ENCODE data around the gene TXLNG. TPM values are rescaled to one million over a fixed set of nuclear protein-coding genes. Genes with fewer than 3 reads are reported as not detected.

TXLNG gene
- total and polyA plus RNA-seq, 2 of the 4 experiments (the other 2 are of a cell fraction): 7.0 to 9.7 TPM

DNA sequence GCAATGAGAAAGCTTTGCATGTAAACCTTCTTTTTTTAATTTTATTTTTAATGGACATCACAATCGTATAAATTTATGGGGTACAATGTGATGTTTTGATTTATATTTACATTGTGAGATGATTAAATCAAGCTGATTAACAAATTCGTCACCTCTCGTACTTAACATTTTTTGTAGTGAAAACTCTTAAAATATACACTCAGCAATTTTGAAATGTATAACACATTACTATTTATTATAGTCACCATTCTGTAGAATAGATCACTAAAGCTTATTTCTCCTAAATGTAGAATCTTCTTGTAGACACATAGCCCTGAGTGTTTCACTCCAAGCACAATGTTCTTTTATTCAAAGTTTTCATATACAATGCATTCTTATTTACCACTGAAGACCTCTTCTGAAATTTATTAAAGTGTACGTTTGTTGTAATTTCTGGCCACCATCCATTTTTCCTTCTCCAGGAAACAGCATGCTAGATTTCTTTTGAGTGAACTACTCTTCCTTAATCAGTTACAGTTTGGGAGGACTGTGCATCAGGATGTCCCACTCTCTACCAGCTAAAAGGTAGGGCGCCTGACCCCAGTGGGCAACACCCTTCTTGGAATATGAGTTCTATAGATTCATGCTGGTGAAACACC is 88.3 kb downstream of the TXLNG start:
- DNase-seq: no peak
- no peak overlapping the region for H3K14ac ChIP-seq (replicated peaks; ENCODE audit: low read depth, low read length)
- in situ Hi-C loops (cut with MboI; ENCODE audit: low sequenced_read_pairs) (no loop called here), intact Hi-C loops (cut with micrococcal nuclease) (no loop called here), dilution Hi-C loops (cut with HindIII; ENCODE audit: low sequenced_read_pairs, unreplicated experiment) (no loop called here)
- H4K5ac ChIP-seq (ENCODE audit: low read depth, low read length): no peak overlapping the region
- BruUV-seq (replicated peaks): no TSS peak
- no peak overlapping the region for H3K4me3 ChIP-seq (ENCODE audit: insufficient read depth, low read depth, low read length)
- H3K9me3 ChIP-seq (ENCODE audit: control insufficient read depth, insufficient read depth, low read length): no peaks in the 10 kb centered on the region
- CTCF ChIA-PET: interaction anchor here (2.9 kb wide), 1 partner anchor 9 kb away, joined by 10 read pairs; no protein-coding TSS in a partner anchor
- no peak overlapping the region for H2AFZ ChIP-seq (replicated peaks; ENCODE audit: low read length, poor library complexity)
- H3K9me1 ChIP-seq (ENCODE audit: insufficient read depth, low read length): no peaks in the 10 kb centered on the region
- H3K27me3 ChIP-seq (ENCODE audit: control insufficient read depth, insufficient read depth, low read length): peaks cover 19% of the 10 kb centered on the region
- no peak overlapping the region for H2AK5ac ChIP-seq (ENCODE audit: low read depth, low read length)
- H3K36me3 ChIP-seq (ENCODE audit: control insufficient read depth, insufficient read depth, low read length): no peaks in the 10 kb centered on the region
- H2BK15ac ChIP-seq (ENCODE audit: low read depth, low read length): no peak overlapping the region
- H2BK20ac ChIP-seq (ENCODE audit: low read depth, low read length): no peak overlapping the region
- H3K27ac ChIP-seq (ENCODE audit: insufficient read depth, low read length): no peak overlapping the region
- no peak overlapping the region for H3K23ac ChIP-seq (ENCODE audit: low read depth, low read length)
- H2BK5ac ChIP-seq (ENCODE audit: low read depth, low read length, poor library complexity, severe bottlenecking): no peak overlapping the region
- H3K4me1 ChIP-seq (ENCODE audit: control insufficient read depth, insufficient read depth, low read length): peaks cover 5% of the 10 kb centered on the region
- H3K4ac ChIP-seq (ENCODE audit: low read depth, low read length): no peak overlapping the region
- TF ChIP-seq MAFK (IDR thresholded peaks at IDR 0.05; ENCODE audit: low read depth, low read length) (peak; percentile 9; the same call in 1 of the 2 replicates), FOS (IDR thresholded peaks at IDR 0.05; ENCODE audit: low read depth, low read length) (no peak)
- TF ChIP-seq, protein P1, sequence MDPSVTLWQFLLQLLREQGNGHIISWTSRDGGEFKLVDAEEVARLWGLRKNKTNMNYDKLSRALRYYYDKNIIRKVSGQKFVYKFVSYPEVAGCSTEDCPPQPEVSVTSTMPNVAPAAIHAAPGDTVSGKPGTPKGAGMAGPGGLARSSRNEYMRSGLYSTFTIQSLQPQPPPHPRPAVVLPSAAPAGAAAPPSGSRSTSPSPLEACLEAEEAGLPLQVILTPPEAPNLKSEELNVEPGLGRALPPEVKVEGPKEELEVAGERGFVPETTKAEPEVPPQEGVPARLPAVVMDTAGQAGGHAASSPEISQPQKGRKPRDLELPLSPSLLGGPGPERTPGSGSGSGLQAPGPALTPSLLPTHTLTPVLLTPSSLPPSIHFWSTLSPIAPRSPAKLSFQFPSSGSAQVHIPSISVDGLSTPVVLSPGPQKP (IDR thresholded peaks at IDR 0.05; ENCODE audit: borderline replicate concordance, low read depth, low read length): no peak
- TF ChIP-seq, protein P2, sequence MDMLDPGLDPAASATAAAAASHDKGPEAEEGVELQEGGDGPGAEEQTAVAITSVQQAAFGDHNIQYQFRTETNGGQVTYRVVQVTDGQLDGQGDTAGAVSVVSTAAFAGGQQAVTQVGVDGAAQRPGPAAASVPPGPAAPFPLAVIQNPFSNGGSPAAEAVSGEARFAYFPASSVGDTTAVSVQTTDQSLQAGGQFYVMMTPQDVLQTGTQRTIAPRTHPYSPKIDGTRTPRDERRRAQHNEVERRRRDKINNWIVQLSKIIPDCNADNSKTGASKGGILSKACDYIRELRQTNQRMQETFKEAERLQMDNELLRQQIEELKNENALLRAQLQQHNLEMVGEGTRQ (IDR thresholded peaks at IDR 0.05; ENCODE audit: low read depth, low read length): no peak
- WGBS, 2 experiments (ENCODE audit: extremely low coverage in 2 of 2, insufficient read length in 1 of 2): no CpG with 5 or more reads among the region's 5 CpGs
- peaks cover 0 to 4% of the 10 kb centered on the region in 2 experiments; a peak in 1 of 4 replicates for H3K79me1 ChIP-seq (ENCODE audit: low read depth in 1 of 2, low read length in 2 of 2)
- no peak overlapping the region for H2AK9ac ChIP-seq (replicated peaks; ENCODE audit: low read depth, low read length, poor library complexity)
- no peak for ATAC-seq (ENCODE audit: low read depth)
- no peak overlapping the region for H2BK120ac ChIP-seq (ENCODE audit: low read depth, low read length)
- no peak overlapping the region for H4K91ac ChIP-seq (ENCODE audit: insufficient read depth, low read depth, low read length)
- no peak overlapping the region for H3K9ac ChIP-seq (ENCODE audit: low read depth, low read length)
- H4K8ac ChIP-seq (ENCODE audit: low read depth in 2 of 2, low read length in 2 of 2): no peak overlapping the region
- no peak overlapping the region for H3K4me2 ChIP-seq (ENCODE audit: low read depth, low read length)
- H3K18ac ChIP-seq (ENCODE audit: low read depth, low read length): no peak overlapping the region
- POLR2A ChIA-PET (ENCODE audit: unreplicated experiment): no interaction called here
- peaks cover 3% of the 10 kb centered on the region for H4K20me1 ChIP-seq (ENCODE audit: insufficient read depth, low read length)
- no peak overlapping the region for H3K56ac ChIP-seq (ENCODE audit: extremely low read depth, insufficient read depth, low read length)

All from IMR-90 (cell line).